CD4-positive, alpha-beta T cell (primary cell): ENCODE results near the gene SVBP. TPM values are rescaled to one million over a fixed set of nuclear protein-coding genes. Genes with fewer than 3 reads are reported as not detected.

Source experiments
- ATAC-seq: fragments of 200-7000 bp; cut with Tn5 transposase; one replicate; pipeline ENCODE4 v1.10.0; 2022; ENCODE audit warnings: mild to moderate bottlenecking; ENCODE audit not compliant: poor library complexity
- CTCF ChIA-PET: fragments of 350-600 bp; sonication (Branson Sonifier 250); formaldehyde crosslinking; loops from one replicate; lab custom pipeline; 2021; ENCODE audit warnings: antibody characterized with exemption, inconsistent platforms; lab: Charles Lee
- POLR2A ChIA-PET: fragments of 350-600 bp; sonication (Branson Sonifier 250); formaldehyde crosslinking; loops from one replicate; lab custom pipeline; 2021; ENCODE audit warnings: antibody characterized with exemption, inconsistent platforms; lab: Charles Lee
- DNase-seq, 14 experiments: peaks; one replicate each; pipeline ENCODE4 v3.0.0-alpha.2; 2013 to 2020; ENCODE audit warnings: mixed read lengths in 2 of 14
- H3K27ac ChIP-seq, 2 donors: one replicate each; pipeline versions ENCODE4 v1.5.1 to v1.7.0; 2013; ENCODE audit warnings: low read length in 2 of 2, low read depth in 1 of 2, mild to moderate bottlenecking in 1 of 2
- H3K27me3 ChIP-seq, 2 experiments: 1 replicate in 1 of 2; 2 replicates in 1 of 2; pipeline versions ENCODE4 v1.6.1 to v1.7.0; 2013; ENCODE audit warnings: low read length in 2 of 2, control low read depth in 1 of 2, mild to moderate bottlenecking in 1 of 2, moderate library complexity in 1 of 2; ENCODE audit not compliant: insufficient read depth in 2 of 2, control insufficient read depth in 1 of 2
- H3K36me3 ChIP-seq: one replicate; pipeline ENCODE4 v1.6.1; 2013; ENCODE audit warnings: low read length, control low read depth; ENCODE audit not compliant: insufficient read depth
- H3K4me1 ChIP-seq: one replicate; pipeline ENCODE4 v1.6.1; 2013; ENCODE audit warnings: low read length, control low read depth; ENCODE audit not compliant: insufficient read depth
- H3K4me3 ChIP-seq: one replicate; pipeline ENCODE4 v1.5.1; 2013; ENCODE audit warnings: mild to moderate bottlenecking, low read length, moderate library complexity
- H3K9me3 ChIP-seq, 2 experiments: 1 replicate in 1 of 2; 2 replicates in 1 of 2; pipeline versions ENCODE4 v1.6.1 to v1.7.0; 2013; ENCODE audit warnings: low read length in 2 of 2, mild to moderate bottlenecking in 2 of 2, control low read depth in 1 of 2, moderate library complexity in 1 of 2; ENCODE audit not compliant: control insufficient read depth in 1 of 2, insufficient read depth in 1 of 2
- H3K27ac Mint-ChIP-seq: one replicate; pipeline ENCODE4 v1.8.0; 2020; ENCODE audit warnings: mixed read lengths
- H3K27me3 Mint-ChIP-seq: one replicate; pipeline ENCODE4 v1.8.0; 2021; ENCODE audit warnings: mixed read lengths
- H3K36me3 Mint-ChIP-seq: one replicate; pipeline ENCODE4 v1.8.0; 2021; ENCODE audit warnings: low read depth, mixed read lengths
- H3K4me1 Mint-ChIP-seq: one replicate; pipeline ENCODE4 v1.8.0; 2021; ENCODE audit warnings: low read depth, mixed read lengths
- H3K4me3 Mint-ChIP-seq: one replicate; pipeline ENCODE4 v1.8.0; 2020; ENCODE audit warnings: mild to moderate bottlenecking, mixed read lengths
- H3K9me3 Mint-ChIP-seq: one replicate; pipeline ENCODE4 v1.8.0; 2020; ENCODE audit warnings: mixed read lengths
- CTCF ChIP-seq: fragments of 200-600 bp; IDR thresholded peaks from one replicate; pipeline ENCODE4 v1.8.0; 2022; ENCODE audit warnings: antibody characterized with exemption, mild to moderate bottlenecking
- intact Hi-C, 2 experiments: fragments of 100-400 bp; cut with DNase I in 1 of 2; cut with micrococcal nuclease in 1 of 2; formaldehyde crosslinking; loops; one replicate each; pipeline versions ENCODE4 v1.15.1 to v1.9.0; 2023 to 2025; cut with DNase I, micrococcal nuclease
- total RNA-seq, 174 experiments: library from RNA in 2 of 174; stranded (reverse) in 2 of 174; gene quantifications; one replicate each; pipeline ENCODE4 v1.2.3 and lab custom pipeline; 2021 to 2026

SVBP gene
- total RNA-seq, 2 experiments from 2014 or later = 19.2 to 21.3 TPM

GRCh38 chr1:42821690-42822089 is 4.5 kb upstream of the SVBP start:
- Mint-ChIP-seq H3K4me1 (peaks cover 15% of the 10 kb centered on the region), H3K36me3 (no peaks in the 10 kb centered on the region), H3K27me3 (no peaks in the 10 kb centered on the region), H3K9me3 (no peaks in the 10 kb centered on the region), H3K27ac (no peak overlapping the region), H3K4me3 (no peak overlapping the region)
- Histone ChIP-seq H3K4me3 (no peak overlapping the region), H3K27ac (no peak overlapping the region), H3K4me1 (peaks cover under 1% of the 10 kb centered on the region), H3K27me3 (no peaks in the 10 kb centered on the region), H3K9me3 (no peaks in the 10 kb centered on the region), H3K36me3 (no peaks in the 10 kb centered on the region)
- TF ChIP-seq CTCF = no peak
- POLR2A ChIA-PET = no interaction called here
- CTCF ChIA-PET = interaction anchor here (0.6 to 0.7 kb wide), 2 partner anchors 97 to 252 kb away, joined by 3 read pairs; no protein-coding TSS in a partner anchor
- ATAC-seq (no peak), DNase-seq (no peak)
- intact Hi-C loops = no loop called here

- Mint-ChIP-seq H3K27ac (no peak overlapping the region), H3K9me3 (no peaks in the 10 kb centered on the region), H3K4me1 (peaks cover 23% of the 10 kb centered on the region), H3K27me3 (no peaks in the 10 kb centered on the region), H3K36me3 (peaks cover 8% of the 10 kb centered on the region), H3K4me3 (no peak overlapping the region)
- Histone ChIP-seq H3K36me3 (no peaks in the 10 kb centered on the region), H3K9me3 (no peaks in the 10 kb centered on the region), H3K27me3 (no peaks in the 10 kb centered on the region), H3K4me3 (no peak overlapping the region), H3K27ac (no peak overlapping the region), H3K4me1 (peaks cover 9% of the 10 kb centered on the region)
- no peak for TF ChIP-seq CTCF
- DNase-seq = no peak
- ATAC-seq = no peak
- ChIA-PET POLR2A (interaction anchor here (1.2 kb wide), 1 partner anchor 54 kb away, joined by 3 read pairs; the partner anchor contains the start of genes C1orf50 and P3H1), CTCF (interaction anchor here (2.9 kb wide), 1 partner anchor 26 kb away, joined by 10 read pairs; the partner anchor contains the start of gene ZNF691)
- intact Hi-C loops = no loop called here
Observed at GRCh38 chr1:42820813-42821212, 3.6 kb upstream of the SVBP start.

GRCh38 chr1:42817976-42818375 is 779 bp upstream of the SVBP start:
- no peak for TF ChIP-seq CTCF
- ChIA-PET POLR2A (interaction anchor here (0.9 to 3.3 kb wide), 7 partner anchors 15 to 136 kb away, joined by 3 to 53 read pairs (median 4); partner anchors contain the start of genes C1orf50, P3H1, YBX1 and ZNF691), CTCF (interaction anchor here (0.7 to 3.4 kb wide), 5 partner anchors 13 to 256 kb away, joined by 3 to 20 read pairs (median 3); partner anchors contain the start of gene ZNF691)
- no peaks in the 10 kb centered on the region for H3K9me3 ChIP-seq
- no peak for DNase-seq
- no peaks in the 10 kb centered on the region for H3K27me3 ChIP-seq
- peak overlapping the region; percentile 89 for H3K27ac Mint-ChIP-seq
- H3K27me3 Mint-ChIP-seq = no peaks in the 10 kb centered on the region
- H3K9me3 Mint-ChIP-seq = no peaks in the 10 kb centered on the region
- no peak overlapping the region for H3K4me3 ChIP-seq
- peak overlapping the region; percentile 87 for H3K4me3 Mint-ChIP-seq
- H3K36me3 Mint-ChIP-seq = peaks cover 19% of the 10 kb centered on the region
- peaks cover 27% of the 10 kb centered on the region for H3K4me1 Mint-ChIP-seq
- H3K36me3 ChIP-seq = no peaks in the 10 kb centered on the region
- intact Hi-C loops = loop anchor here (1.0 to 10.0 kb wide), 7 partner anchors 28 to 1127 kb away; partner anchors contain the start of genes ZNF691 (in 2 of the 2), C1orf50 (in 1 of the 2), CFAP57 (in 1 of the 2) and EBNA1BP2 (in 1 of the 2)
- H3K27ac ChIP-seq = no peak overlapping the region
- peaks cover 10% of the 10 kb centered on the region for H3K4me1 ChIP-seq
- ATAC-seq = no peak
